Activated CD4-positive, alpha-beta T cell treated with anti-CD3 and anti-CD28 coated beads for 4 hours (primary cell): ENCODE data around the gene SLC6A12.

Experiments used
- DNase-seq, 2 donors: peaks; one replicate each; pipeline ENCODE4 v3.0.0-alpha.2; 2020

SLC6A12 gene

DNA sequence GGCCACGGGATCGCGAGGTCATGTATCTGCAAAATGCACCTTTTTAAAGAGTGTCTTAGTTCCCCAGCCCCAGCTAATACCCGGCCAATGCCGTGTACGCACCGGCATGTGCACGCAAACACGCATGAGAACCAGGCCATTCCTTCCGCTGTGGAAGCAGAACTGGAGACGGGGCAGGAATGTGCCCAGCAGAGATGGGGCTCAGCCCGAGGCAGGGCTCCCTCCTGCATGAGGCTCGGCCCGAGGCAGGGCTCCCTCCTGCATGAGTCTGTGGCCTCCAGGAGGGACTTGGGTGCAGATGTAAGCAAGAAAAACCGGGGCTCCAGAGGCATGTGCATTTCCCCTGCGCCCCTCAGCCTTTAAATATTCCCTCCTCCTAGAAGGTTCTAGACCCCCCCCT is 38.2 kb downstream of the SLC6A12 start:
- DNase-seq, result no peak

DNA sequence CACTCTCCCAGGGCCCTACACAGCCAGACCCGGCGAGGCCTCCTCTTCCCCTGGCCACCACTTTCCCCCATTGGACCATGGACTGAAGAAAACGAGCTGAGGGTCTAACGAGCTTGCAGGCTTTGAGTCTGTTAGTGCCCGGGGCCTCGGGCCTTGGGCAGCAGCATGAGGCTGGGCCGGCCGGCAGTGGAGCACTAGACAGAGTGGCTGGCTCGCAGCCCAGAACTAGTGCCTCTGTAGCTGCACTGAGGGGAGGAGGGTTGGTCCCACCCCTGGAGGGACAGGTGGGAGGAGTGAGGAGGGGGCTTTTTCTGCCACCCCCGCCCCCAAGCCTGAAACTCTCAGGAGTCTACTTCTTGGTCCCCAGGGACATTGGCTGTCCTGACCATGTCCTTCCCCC is 38.7 kb downstream of the SLC6A12 start:
- DNase-seq, result no peak

DNA sequence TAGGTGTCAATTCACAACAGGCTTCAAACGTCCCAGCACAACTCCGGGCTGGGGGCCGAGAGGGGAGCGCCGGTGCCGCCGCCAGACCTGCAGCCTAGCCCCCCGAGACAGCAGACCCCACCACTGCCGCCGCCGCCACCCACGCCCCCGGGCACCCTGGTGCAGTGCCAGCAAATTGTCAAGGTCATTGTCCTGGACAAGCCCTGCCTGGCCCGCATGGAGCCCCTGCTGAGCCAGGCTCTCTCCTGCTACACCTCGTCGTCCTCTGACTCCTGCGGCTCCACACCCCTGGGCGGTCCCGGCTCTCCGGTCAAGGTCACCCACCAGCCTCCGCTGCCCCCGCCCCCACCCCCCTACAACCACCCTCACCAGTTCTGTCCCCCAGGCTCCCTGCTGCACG is 39.4 kb downstream of the SLC6A12 start:
- no peak for DNase-seq

DNA sequence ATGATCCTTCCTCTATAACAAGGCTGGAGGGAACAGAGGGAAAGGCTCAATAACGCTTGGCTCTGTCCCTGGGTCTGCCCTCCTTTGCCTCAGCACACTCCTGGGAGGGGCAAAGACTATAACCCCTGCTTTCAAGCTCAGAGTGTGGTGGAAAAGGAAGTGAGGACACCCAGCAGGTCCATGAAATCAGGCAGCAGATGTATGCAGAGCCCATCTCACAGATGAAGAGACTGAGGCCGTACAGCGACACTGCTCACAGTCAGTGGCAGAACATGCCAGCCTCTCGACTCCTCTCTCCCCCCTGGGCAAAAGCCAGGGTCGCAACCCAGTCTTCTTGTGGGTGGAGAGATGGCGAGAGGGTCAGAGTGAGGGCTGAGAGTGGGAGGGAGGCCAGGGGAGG is 39.8 kb downstream of the SLC6A12 start:
- no peak for DNase-seq

DNA sequence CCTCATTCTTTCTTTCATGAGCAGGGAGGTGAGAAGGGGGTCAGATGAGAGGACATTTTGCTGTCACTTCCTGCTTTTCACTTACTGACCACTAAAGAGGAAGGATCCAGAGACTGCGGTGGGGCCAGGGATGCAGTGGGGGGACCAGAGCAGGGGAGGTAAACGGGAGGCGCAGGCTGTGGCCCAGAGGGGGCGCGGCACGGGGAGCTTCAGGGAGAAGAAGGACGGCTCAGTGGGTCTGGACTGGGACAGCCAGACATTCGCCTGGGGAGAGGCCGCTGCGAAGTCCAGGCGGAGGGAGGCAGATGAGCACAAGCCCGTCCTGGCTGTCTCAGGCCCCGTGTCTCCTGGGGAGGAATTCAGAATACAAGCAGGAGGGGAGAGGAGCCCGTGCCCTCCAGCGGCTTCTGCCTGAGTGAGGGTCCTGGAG is 41.2 kb downstream of the SLC6A12 start:
- no peak for DNase-seq

DNA sequence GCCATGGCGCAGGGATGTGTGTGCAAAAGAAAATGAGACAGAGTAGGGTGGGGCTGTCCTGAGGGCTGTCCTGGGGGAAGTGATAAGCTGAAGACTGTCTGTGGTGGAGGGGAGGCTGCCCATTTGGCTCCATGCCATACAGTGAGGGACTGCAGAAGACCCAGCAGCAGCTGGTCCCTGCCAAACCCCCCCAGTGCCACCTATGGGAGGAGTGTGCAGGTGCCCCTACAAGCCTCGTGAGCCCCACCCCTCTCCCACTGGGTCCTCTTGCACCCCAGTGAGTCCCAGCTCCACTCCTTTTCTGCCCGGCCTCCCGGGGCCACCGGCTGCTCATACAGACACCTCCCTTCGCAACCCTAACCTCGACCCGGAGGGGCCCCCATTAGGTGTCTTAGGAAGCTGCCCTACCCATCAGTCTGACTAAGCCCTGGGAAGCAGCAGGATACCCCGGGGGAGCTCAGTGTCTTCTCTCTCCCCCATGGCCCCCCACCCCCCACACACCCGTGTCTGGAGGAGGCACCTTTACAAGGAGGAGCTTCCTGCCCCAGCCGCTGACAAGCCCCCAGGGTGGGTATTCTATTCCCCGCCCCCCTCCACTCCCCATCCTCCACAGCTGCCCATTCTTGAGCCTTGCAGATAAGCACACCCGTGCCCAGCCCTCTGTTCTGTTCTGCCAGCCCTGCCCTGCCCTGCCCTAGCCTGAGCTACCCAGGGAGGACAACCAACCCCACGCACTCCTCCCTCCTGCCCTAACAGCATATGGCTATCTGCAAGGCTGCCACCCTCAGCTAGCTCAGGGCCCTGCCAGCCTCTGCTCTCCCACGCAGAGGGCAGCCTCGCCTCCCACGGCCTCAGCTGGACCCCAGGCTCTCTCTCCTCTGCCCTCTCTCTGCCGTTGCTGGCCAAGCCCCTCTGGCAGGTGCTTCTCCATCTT is 41.9 kb downstream of the SLC6A12 start:
- DNase-seq, result no peak

DNA sequence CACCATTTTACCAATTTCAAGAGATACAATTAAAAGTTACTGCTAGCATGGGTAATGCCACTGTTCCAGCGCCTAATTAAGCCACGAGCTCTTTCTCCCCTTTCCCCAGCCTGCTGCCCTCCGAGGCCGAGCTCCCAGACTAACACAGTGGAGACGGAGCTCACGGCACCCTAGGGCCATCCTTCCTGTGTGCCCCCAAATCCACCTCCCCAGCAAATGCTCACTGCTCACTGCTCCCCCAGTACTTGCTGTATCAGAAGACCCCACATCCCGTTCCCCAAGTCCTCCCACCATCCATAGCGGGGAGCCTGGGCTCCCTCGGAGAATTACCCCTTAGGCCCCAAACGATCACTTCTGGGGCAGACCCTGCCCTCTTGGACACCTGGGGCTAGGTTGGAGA is 42.7 kb downstream of the SLC6A12 start:
- no peak for DNase-seq

DNA sequence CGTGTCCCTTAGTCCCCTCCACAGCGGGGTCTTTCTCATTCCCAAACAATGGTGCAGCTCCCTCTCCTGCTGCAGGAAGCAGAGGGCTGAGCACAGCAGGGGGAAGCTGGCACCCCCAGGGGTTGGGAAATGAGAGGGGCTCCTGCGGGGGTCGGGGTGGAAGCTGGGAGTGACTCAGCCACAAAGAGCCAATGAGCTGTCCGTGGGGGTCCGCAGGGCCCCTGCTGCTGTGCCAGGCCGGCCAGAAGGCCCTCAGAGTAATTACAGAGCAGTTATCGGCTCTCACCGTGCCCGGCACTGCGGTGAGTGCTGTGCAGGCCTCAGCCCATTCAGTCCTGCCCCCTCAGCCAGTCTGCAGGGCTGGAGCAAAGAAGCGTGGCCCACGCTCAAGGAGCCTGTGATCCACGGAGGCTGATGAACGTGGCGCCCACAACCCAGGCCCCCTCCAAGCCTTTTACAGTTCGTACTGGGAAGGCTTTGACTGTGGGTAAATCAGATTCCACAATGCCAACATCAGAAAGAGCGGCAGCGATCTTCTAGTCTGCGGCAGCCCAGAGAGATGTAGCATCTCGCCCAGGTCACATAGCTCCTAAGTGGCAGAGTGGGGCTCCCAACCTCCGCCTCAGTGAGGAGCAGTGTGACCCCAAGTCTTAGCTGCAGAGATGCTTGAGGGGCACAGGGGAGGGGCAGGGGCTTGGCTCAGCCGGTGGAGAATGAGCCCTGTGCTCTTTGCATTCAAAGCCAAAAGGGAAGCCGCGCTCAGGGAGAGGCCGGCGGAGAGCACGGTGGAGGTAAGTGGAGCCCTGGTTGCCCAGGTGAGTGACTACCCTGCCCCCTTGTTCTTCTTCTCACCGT is 43.4 kb downstream of the SLC6A12 start:
- DNase-seq, result no peak

DNA sequence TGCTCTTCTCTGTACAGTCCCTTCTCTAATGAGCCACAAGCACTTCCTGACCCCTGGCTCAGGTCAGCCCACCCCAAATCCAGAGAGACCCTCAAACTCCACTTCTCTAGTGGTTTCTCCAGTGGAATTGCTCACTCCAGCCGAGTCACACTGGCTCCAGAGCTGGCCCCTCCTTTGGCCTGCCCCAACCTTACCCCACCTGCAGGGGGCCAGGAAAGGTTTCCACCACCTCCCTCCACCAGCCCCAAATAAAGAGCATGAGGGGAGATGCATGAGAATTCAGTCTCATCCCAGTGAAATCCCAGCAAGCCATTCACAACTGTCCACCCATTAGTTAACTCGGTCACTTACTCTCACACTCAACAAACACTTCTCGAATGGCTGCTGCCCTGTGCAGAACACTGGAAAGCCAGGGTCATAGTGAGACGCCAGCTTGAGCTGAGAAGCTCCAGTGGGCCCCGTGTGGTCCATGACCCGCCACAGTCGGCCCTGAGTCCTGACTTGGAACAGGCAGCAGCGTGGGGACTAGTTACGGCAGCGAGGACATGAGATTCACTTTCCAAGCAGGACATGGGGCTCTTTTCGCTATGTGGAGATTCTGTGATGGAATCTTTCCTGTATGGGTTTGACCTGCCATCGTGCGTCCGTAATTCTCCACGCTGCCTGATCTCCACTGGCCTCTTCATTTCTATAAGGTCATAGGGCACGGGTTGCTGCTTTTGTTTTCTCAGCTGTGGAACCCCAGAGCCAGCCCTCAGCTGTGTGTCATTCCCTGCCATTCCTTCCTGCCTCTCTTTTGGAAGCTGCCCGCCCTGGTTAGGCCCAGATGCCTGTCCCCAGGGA is 44.2 kb downstream of the SLC6A12 start:
- no peak for DNase-seq

DNA sequence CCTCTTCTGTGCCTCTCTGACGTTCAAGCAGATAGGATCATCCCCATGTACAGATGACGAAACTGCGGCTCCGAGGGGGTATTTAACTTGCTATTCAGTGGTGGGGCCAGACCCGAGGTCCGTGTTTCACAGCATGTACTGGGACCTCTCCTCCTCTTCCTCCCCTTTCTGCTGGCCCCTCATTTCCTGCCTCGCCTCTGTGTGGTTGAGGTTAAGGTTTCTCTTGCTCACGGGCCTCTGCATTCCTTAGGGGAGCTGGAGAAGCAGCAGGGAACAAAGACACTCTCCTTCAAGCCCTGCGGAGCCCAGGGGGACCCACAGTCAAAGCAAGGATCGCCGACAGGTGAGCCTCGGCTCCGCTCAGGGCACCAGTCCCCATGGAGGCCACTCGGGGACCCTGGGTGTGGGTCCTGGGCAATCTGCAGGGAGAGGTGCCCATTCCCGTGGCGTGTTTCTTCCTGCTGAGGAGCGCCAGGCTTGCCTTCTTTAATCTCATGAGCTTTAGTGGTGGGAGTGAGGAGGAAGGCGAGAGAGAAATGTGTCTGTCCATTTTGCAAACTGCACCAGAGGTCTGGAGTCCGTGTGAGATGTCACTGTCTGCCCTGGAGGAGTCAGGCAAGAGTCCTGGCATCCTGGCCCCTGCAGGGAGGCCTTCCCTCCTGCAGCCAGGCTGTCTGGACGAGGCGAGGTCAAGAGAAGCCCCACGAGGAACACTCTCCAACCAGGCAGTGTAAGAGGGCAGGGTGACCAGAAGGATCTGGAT is 45.0 kb downstream of the SLC6A12 start:
- no peak for DNase-seq

DNA sequence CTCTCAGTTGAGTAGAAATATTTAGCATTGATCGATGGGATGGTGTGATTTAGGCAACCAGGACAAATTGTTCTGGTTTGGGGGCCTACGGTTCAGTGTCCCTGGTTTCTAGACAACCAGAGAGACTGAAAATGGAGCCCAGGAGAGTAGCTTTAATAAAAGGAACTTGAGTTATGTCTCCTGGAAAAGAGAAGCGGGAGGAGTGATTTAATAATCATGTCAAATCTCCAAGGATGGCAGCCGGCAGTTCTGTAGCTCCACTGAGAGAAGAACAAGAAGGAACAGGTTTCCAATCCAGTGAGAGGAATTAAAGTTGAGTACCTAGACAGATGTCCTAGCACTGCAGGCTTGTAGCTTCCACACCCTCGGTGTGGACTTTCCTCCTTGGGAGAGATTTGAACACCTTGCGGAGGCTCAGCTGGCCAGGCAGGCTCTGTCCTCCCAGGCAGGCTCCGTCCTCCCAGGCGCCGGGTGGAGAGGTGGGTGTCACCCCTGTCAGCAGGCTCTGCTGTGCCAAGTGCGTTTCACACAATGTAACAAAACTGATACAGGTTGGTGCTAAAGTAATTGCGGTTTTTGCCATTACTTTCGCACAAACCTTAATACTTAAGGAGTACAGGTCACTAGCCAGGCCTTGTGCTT is 45.9 kb downstream of the SLC6A12 start:
- no peak for DNase-seq

DNA sequence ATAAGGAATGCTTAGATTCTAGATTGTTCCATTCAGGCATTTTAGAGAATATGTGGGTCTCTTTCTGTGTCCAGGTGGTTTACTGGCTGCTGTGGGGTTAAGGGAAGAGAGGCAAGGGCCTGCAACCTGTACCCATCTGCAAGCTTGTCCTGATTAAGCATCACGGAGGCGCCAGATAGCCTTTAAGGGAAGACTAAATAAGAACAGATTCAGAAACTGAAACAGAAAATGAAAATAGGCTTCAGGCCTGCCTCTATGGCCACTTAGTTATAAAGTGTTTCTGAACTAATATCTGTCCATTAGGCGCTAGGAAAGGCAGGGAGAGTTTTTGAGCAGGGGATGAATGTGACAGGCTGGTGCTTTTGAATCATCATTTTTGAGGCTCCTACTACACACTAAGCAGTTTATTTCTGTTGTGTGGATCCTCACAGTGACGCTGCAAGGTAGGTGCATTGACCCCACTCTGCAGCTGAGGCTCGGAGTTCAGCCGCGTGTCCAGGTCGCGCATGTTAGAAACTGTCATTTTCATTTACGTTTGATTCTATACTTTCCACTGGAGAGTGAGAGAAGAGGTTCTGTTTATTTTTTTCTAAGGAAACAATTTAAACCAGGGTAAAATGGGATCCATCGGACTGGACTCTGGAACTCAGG is 47.4 kb downstream of the SLC6A12 start:
- DNase-seq, result no peak

DNA sequence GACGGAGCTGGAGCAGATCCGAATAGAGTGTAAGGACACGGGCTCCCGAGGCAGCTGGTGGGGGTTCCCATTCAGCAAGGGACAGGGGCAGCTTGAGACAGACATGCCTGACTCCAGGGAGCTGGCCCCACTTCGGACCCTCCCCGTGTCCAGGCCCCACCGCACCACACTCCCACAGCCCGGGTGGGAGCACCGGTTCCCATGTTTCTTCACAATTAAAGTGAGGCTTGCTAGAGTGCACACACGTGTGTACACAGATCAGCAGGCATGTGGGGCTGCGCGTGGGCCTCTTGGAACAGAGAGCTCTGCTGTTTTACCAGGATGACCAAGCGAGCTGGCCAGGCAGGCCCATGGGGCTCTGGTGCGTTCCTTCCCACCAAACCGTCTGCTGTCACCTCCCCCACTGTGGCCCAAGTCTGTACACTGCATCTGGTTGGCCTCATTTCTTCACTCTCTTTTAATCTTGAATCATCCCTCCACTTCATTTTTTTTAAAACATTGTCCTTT is 48.0 kb downstream of the SLC6A12 start:
- no peak for DNase-seq

DNA sequence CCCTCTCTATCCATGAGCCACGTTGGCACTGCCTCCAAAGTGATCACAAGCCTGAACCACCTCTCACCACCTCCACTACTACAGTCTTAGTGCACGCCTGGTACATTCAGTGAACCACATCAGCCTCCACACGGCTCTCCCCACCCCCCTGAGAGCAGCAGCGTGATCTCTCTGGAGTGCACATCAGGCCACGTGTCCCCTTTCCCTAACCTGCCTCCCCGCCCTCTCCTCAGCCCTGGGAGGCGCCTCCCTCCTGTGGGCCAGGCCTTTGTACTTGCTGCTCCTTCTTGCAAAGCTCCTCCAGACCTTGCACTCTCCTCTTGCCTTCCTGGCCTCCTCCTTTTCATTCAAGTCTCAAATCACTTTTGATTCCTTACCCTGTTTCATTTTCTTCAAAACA is 49.8 kb downstream of the SLC6A12 start:
- no peak for DNase-seq

DNA sequence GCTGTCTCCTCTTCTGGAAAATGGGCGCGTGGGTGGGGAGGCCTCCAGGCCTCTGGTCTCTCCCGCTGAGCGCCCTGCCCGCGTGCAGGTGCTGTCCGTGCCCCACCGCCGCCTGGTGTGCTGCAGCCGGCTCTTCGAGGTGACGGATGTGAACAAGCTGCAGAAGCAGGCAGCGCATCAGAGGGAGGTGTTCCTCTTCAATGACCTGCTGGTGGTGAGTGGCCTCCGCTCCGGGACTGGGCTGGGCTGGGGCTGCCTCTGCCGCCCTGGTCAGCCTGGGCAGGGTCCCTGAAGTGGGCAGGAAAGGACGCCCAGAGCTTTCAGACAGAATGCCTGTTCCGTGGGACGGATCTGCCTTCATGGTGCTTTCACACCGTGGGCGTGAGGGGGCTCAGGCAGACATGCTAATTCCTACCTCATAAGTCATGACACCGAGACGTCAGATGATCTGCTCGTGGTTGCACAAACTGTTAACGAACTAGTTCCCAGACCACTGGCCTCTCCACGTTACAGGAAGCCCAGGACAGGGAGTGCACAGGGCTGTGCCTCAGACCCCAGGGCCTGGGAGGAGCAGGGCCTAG is 50.5 kb downstream of the SLC6A12 start:
- no peak for DNase-seq

DNA sequence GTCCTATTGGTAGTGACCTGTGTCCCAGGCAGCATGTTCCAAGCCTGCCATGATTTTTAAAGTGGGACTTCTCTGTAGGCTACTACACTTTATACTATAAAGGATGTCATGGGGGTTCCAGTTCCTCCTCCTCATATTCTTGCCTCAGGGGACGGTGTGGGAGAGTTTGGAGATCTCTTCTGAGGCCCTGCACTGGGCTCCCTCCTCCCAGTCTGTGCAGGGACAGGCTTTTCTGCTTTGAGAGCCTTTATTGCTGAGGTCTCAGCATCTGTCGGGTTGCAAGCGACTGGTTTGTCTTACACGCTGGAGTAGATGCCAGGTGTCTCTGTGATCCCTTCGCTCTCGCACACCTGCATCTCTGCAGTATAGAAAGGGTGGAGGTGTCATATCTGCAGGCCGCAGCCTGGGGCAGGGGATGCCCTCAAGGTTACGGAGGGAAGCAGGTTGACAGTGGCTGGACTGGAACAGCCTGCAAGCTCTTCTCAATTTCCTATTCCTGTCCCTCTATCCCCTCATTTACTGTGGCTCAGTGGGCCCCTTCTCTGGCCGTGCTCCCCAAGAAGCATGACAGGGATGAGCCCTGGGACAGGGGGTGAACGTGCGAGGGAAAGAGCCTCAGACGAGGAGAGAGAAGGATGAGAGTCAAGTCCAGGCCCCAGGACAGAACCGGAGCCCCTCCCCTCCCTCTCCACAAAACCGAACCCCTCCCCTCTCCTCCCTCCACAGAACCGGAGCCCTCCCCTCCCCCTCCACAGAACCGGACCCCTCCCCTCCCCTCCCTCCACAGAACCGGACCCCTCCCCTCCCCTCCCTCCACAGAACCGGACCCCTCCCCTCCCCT is 51.3 kb downstream of the SLC6A12 start:
- DNase-seq, result no peak

DNA sequence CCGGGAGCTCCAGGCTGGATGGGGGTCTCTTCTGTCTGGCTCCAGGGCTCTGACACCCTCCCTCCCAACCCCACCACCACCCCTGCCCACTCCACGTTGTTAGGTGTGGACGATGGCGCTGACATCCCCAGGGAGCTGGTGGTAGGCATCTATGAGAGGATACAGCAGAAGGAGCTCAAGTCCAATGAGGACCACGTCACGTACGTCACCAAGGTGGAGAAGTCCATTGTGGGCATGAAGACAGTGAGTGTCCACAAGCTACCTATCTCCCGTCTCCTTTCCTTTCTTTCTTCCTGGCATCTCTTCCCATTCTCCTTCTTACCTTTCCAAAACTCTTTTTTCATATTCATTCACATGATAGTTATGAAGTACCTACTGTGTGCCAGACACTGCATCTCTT is 52.1 kb downstream of the SLC6A12 start:
- no peak for DNase-seq

DNA sequence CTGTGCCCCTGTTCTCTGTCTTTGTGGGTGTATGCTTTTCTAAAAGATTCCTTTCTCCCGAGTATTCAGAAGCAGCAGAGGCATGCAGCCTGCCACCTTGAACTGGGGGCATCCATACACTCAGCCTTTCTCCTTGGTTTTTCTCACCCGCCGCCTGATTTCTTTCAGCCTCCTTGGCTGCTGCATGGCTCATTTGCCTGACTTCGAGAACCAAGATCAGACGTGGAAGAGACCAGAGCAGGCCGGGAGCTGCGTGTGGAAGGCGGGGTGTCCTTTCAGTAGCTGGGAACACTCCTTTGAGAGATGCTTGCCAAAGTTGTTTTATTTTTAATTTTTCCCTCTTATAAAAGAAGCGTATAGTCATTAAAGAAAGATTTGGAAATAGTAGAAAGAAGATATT is 53.1 kb downstream of the SLC6A12 start:
- no peak for DNase-seq

DNA sequence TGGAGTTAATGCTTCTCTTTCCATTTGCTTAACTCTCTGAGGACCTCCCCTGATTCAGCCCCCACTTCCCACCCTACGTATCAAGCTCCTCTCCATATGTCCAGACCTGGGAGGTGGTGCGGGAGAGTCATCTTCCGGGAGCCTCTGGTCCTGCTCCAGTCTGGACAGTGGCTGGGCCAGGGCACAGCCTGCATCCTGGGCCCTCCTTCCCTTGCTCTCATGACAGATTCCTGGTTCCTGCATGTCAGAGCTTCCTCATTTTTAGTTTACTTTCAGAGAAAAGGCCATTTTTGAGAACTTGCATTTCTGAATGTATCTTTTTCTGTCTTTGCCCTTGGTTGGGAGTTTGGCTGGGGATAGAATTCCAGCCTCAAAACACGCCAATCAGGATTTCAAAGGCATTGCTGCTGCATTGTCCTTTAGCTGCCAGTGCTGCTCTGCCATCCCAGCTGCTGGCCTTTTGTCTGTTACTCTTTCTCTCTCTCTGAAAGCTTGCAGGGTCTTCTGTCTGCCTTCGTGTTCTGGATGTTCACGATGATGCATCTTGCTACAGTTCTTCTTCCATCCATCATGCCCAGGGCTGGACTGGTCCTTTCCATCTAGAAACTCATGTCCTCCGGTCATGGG is 54.7 kb downstream of the SLC6A12 start:
- no peak for DNase-seq
